HG02763 (cell line): ENCODE results near the gene ITGB1BP1.

Source experiments
- ATAC-seq: cut with Tn5 transposase; IDR thresholded peaks from one replicate; pipeline ENCODE4 v1.9.1; 2021; ENCODE audit warnings: mild to moderate bottlenecking, moderate library complexity; ENCODE audit not compliant: unreplicated experiment

The ITGB1BP1 gene

DNA sequence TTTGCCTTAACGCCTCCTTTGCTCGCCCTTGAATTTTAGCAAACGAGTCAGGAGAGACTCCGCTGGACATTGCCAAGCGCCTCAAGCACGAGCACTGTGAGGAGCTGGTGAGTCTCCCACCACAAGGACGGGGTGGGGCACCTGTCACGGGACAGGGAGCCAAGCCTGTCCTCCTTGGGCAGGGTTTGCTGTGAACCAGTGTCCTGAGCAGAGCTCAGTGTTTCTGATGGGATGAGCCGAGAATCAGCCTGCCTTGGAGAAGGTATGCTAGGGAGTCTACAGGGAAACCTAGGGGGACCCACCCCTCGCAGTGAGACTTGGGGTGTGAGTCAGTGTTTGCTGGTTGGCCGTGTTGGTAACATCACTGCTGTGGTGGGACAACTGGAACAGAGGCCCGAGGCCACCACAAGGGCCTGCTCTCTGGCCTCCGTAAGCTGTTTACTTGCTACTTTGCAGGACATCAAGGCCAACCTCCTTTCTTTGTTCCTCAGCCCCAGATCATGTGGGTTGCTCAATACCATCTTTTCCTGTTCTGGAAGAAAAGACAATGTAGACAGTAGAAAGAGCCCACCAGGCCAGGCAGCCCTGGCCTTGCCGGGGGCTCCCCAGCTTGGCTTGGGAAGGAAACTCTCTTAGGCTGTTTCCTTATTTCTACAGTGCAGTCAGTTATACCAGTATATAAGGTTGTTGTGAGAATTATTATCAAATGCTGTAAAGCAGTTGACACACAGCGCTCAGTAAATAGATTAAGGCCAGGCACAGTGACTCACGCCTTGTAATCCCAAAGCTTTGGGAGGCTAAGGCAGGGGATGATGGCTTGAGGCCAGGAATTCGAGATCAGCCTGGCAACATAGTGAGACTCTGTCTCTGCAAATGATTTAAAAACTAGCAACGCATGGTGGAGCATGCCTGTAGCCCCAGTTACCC is 42.4 kb downstream of the ITGB1BP1 start:
- ATAC-seq = no peak

DNA sequence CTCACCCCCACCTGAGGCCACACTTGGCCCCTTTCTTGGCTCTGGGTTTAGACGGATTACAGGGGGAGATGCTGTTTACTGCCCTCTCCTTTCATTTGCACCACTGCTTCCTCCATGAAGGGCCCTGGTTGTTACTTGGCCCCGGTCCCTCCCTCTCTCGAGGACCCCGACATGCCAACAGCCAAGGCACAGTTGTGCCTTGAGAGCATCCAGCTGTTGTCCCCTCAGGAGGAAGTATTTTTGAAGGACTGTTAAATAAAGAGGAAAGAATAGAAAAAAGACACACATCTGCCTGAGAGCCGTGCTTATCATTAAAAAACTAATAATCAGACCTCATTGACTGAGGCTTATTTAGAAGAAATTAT is 44.0 kb downstream of the ITGB1BP1 start:
- no peak for ATAC-seq

DNA sequence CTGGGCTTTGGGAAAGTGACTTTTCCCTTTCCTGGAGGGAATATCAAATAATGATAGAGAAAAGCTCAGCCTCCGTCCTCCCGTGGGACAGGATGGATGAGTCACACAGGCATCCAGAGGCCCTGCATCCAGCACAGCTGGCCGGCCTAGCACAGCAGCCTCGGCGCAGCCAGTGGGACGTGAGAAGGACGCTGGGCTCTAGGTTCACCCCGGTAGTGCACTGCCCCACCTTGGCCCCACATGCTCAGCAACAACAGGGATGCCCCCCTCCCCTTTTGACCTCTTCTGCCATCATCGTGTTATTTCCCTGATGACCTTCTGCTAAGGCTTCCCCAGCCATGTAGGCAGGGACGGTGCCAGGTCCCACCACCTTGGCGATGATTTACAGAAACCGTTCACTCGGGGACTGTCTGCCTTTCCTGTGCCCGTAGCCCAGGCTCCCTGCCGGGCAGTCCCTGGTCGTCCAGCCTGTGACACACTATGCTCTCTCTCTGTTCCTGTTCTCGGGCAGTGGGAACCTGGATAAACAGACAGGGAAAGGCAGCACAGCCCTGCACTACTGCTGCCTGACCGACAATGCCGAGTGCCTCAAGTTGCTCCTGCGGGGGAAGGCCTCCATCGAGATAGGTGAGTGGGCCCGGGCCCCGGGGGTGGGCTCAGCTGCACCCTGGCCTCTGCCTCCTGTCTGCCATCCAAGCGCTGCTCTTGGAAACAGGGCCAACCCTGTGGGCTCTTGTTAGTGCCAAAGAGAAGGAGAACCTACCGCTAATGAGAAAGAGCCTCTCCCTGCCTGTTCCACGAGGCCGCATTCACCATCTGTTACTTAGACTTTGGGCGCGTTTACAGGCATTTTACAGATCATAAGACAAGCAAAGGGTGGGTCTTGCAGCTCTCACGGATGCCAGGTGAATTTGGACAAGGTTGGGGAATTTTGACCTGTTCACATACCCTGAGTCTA is 44.6 kb downstream of the ITGB1BP1 start:
- ATAC-seq = no peak

DNA sequence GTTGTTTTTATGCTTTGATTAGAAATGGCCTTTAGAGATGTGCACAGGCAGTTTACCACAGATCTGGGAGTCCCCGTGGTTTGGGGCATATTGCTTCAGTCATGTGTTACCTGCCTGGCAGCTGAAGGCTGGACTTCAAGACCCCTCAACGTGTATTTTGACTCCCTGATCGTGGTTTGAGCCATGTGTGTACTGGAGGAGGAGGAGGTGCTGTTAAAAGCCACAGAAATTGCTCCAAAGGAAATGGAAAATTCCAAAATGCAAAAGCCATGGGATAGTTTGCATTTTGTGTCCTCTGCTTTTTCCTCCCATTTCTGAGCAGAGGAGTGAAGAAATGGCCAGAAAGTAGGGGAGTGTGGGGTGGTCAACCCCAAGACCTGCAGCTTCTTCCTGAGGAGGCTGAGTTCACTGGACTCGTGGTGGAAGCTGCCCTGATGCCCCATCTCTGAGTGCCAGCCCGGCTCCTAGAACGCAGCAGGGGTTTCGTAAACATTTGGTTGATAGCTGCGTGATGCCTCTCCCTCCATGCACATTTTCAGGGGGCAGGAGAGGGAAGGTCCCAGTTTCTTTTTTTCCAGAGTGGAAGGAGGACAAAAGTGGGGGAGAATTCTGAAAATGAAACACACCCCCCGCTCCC is 45.7 kb downstream of the ITGB1BP1 start:
- ATAC-seq = no peak

DNA sequence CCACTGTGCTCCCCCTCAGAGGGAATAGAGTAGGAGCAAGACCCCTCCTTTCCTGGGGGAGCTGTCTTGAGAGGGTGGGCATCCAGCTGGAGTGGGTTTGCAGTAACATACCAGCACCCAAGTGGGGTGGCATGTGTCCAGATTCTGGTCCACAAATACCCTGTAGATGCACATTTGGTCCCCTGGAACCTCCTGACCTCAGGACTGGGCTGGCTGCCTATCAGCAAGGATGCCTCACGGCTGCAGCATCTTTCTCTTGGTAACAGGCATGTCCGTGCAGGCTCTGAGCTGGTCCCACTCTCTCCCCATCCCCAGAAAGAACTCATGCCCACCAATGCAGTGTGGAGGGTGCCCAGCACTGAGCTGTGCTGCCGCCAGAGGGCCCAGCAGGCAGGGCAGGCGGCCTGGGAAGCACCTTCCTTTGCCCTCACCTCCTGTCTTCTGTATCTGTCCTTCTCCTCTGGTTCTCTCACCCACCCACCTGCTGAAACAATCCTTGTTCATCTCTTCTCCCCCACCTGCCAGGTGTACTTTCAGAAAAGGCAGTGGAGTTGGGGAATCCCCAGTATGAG is 47.4 kb downstream of the ITGB1BP1 start:
- no peak for ATAC-seq

DNA sequence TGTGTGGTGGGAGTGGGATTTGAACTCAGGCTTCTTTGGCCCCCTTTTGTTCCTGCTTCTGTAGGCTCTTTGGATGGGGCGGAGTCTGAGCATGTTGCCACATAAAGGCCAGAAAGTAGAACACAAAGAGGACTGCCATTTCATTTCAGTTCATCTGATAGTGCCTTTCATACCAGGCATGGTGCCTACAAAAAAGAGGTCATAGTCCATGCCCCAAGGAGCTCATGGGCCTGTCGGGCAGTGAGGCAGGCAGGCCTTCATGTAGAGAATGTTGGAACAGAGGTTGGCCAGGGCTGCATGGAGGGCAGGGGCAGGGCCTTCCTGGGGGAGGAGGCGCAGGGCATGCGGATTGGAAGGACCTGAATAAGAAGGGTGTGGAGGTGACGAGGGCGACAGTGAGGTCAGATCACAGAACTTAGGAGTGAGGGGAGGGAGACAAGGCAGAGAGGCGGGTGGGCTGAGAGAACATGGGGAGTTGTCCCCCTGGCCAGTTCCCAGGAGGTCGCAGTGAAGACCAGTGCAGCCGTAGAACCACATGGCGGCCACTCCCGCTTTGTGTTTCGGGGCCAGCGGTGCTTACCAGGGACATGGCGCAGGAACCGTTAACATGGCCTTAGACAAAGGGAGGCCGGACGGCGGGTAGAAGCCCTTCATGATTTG is 49.1 kb downstream of the ITGB1BP1 start:
- no peak for ATAC-seq

DNA sequence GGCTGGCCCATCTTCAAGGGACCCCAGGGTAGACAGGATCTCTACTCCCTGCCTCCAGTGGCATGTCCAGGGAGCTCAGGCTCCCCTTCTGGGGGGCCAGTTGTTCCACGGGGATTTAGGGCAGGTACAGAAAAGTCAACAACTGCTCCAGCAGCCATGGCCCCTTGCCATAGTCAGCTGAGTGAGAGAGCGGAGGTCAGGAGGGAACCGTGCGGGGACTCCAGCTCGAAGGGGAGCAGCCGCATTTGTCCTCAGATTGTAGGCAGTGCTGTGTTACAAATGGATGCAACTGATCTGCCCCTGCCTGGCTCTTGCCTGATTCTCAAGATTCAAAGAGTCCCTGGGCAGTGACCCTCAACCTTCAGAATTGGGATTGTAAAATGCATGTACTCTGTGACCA is 49.9 kb downstream of the ITGB1BP1 start:
- no peak for ATAC-seq

DNA sequence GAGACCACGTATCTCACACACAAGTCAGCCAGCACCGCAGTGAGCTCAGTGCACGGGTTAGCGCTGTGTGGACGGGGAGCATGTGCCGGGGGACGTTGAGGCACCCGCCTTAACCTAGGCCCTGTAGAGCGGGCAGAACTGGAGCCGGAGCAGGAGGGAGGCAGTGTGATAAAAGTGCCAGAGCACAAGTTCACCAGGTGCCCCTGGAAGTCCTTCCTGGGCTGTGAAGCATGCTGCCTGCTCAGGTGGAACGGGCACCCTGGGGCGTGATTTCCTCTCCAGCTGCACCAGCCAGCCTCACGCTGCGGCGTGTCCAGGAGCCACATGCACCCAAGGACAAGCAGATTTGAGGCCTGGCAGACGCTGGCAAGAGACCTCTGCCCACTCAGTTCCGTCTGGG is 50.3 kb downstream of the ITGB1BP1 start:
- no peak for ATAC-seq

DNA sequence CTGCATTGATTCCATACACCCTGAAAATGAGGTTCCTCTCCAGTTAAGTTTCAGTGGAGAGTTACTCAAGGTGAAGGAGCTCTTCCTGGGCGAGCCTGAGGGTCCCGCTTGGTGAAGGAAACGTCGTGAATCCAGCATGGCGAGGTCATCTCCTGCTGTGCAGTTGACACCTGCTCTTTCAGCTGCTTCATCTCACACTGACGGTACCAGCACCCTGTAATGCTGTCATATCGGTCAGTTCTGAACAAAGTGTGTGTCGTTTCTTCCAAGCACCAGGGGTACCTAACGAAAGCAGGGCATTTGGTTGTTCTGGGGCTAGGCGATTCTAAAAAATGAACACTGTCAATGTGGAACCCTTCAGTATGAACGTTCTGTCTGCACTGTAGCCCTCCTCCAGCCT is 52.6 kb downstream of the ITGB1BP1 start:
- ATAC-seq = no peak

DNA sequence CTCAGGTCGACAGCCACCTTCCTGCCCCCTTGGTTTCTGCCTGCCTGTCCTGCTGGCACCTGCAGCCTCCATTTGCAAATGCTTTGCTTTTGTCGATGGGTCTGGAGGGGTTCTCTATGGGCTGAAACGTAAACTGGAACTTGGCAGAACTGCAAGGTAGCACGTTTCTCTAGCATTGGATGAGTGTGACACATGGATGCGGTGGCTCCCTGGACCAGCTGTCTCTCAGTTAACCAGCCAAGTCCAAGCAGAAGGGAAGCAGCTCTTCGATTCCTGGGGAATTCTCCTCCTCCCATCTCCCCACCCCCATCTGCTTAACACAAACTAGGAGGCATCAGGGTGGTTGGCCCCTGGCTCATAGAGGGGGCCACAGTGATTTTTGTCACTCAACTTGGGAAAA is 57.3 kb downstream of the ITGB1BP1 start:
- ATAC-seq = no peak

DNA sequence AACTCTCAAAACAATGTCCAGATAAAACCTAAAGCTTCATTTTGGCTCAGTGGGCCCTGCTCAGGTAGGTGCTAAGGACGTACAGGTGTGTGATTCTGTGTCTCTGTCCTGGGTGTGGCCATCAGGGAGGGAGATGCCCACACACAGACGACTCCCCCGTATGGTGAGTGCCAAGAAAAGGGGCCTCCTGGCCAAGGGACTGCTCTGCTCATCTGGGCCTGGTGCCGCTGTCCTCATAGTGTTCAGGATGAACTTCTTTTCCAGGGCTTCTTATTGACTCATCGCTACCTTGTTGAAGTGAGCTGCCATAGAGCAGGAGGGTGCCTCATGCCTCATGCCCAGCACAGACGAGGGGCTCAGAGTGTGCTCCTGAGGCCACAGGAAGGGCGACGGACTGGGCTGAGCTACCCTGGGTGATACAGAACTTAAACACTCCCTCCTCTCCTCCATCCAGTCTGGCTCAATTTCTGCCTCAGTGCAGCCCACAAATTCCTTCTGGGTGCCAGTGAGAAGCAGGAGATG is 57.8 kb downstream of the ITGB1BP1 start:
- no peak for ATAC-seq

DNA sequence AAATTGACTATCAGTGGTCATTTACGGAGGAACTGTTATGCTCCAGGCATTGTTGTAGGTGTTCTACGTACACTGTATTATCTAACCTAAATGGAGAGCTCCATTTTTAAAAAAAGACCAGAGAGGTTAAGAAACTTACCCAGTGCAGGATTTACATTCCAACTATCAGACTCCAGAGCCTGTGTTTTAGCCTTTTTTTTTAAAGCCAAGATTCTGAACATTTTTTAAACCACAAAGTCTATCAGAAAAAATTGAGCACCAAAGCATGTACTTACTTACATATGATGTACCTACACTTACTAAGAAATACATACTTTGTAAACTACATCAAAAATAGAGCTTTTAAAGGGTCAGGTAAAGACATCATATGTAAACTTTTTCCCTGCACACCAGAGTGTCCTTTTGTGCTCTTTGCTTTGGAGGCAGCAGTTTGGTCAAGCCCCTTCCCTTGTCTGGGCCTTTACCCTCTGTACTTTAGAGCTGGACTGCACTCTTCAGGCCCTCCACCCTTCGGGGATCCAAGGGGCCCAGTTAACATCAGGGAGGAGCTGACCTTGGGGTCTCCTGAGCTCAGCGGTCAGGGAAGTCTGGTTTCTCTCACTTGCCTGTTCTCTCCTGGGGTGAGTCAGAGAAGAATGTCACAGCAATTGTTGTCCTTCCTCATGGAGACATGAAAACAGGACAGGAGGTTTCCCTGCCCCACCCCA is 58.4 kb downstream of the ITGB1BP1 start:
- no peak for ATAC-seq

DNA sequence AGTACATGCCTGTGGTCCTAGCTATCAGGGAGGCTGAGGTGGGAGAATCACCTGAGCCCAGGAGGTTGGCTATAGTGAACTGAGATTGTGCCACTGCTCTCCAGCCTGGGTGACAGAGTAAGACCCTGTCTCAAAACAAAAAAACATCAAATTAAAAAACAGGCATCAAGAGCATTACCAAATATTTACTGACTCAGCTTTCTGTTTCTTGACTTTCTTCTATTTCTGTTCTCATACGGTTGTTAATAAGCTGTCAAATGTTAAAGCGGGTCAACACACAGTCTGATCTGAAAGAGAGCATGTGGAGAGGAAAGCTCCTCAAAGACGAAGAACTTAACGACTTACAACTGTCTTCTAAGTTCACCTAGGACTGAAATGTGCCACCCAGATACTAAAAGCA is 59.0 kb downstream of the ITGB1BP1 start:
- ATAC-seq = no peak

DNA sequence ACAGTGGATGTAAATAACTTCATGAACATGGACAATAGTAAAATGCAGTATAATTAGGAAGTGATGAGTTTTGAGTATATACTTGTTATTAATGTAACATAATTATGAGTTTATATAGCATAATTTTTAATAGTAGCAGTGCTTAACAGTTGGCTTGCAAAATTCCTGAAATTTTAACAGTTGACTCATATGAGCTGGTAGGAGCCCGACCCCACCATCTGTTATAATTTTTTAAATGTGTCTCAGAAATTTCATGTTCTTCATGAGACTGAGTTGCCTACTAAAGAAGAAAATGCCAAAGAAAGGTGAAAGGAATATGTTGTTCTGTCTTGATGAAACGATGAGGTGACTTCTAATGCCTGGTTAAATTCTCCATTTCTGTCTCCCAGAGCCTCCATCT is 62.6 kb downstream of the ITGB1BP1 start:
- ATAC-seq = no peak

DNA sequence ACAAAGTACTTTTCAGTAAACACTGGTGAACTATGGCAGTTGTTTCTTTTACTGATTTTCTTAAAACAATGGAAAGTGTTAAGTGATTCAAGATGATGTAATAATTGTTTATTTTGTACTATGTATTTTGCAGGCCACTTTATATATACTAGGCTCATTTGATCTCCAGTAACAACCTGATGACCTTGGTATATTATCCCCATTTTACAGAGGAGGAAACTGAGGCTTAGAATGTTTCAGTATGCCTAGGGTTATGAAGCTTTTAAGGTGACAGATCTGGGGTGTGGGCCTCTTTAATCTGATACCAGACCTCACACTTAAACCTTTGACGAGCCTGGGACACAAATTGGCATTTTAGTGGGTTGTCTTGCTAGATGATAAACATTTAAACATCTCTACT is 63.2 kb downstream of the ITGB1BP1 start:
- no peak for ATAC-seq

DNA sequence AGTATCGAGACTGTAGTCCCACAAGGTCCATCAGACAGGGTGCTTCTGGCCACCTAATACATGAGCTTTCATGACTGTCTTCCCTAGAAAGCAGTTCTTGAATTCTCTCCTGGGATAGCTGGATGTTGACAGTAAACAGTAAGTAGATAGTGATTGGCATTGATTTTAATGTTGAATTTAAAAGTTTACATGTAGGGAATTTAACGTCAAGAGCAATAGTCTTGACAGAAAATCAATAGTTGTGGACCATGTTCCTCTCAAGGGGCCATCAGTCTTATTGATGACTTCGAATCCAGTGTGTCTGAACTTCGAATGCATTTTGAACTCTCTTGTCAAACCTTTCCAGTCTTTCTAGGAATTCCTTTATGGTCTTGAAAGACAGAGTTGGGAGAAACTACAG is 63.9 kb downstream of the ITGB1BP1 start:
- ATAC-seq = no peak

DNA sequence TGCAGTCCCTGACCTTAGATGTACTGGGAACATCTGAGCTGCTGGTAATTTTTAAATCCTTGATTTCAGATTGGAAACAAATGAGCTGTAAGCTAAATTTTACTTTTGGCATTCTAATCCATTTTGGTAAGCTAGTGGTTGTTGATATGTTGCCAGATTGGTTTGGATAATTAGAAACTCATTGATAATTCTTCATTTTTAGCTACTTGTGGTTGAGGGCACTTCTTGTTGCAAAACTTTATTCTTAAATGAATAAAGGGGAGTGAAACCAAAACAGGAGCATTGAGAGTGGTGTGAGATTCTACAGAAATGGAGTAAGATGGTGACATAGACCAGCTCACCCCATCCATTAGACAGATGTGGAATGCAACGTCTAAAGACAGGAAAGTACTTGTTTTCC is 64.5 kb downstream of the ITGB1BP1 start:
- ATAC-seq = no peak

DNA sequence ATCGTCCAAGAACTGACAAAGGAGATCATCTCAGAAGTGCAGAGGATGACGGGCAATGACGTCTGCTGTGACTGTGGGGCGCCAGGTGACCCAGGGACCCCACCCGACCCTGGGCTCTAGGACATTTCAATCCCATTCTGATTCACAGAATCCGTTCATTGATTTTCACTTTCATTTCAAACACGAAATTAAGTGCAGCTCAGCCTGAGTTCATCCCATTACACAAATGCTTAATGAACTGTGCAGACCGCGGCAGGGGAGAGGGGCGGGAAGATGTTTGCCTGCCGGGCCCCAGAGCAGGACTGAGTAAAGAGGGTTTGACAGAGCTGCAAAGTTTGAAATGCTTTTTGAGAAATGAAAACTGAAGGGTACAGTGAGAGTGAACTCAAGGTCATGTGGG is 67.1 kb downstream of the ITGB1BP1 start:
- ATAC-seq = no peak

DNA sequence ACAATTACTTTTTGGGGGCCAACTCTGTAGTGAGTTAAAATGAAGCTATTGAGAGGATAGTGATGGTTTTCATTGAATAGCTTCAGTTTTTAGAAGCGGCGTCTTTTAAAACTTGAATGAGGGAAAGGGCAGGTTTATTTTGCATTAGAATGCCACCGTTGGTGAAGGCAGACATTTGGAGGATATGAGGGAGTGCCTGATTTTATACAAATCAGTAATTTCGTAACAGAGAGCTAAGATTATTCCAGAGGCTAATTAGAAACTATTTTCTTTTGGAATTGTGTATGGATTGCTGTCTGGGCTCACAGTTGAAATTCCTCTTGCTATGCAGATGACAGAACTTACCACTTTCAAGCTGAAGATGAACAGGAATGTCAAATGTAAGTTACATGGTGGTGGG is 67.6 kb downstream of the ITGB1BP1 start:
- ATAC-seq = no peak

DNA sequence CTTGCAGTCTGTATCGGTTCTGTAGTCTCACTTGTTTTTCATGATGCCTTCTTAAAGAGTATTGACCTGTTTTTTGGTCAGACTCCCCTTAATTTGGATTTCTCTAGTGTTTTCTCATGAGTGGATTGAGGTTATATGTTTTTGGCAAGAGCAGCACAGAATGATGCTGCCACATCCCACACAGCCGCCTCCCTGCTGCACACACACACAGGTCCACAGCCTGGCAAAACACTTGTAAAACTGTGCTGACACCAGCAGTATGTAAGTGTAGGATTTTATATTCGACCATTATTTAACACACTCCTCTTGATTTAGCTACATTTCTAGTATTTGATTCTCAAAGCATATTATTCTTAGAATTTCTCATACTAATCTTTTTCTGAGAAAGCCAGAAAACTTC is 68.1 kb downstream of the ITGB1BP1 start:
- ATAC-seq = no peak
